Body of pancreas (tissue), 4 donors: ENCODE measurements around the gene C10orf53. TPM values are rescaled to one million over a fixed set of nuclear protein-coding genes. Genes with fewer than 3 reads are reported as not detected.

Source experiments
- ATAC-seq: fragments of 150-250 bp; one replicate; pipeline ENCODE4 v1.9.1; 2016
- DNase-seq, 4 donors: peaks; one replicate each; pipeline ENCODE4 v3.0.0-alpha.2; 2019
- H3K27ac ChIP-seq, 4 donors: fragments of 200-600 bp; sonication (generic); 1 replicate in 3 of 4; 2 replicates in 1 of 4; pipeline versions ENCODE4 v1.5.1 to v1.6.1; 2016 to 2019; ENCODE audit warnings: mild to moderate bottlenecking in 1 of 4, mixed read lengths in 1 of 4, moderate library complexity in 1 of 4
- H3K27me3 ChIP-seq, 2 donors: fragments of 200-600 bp; sonication (generic); one replicate each; pipeline ENCODE4 v1.6.0; 2016; ENCODE audit warnings: mild to moderate bottlenecking in 1 of 2
- H3K36me3 ChIP-seq, 2 donors: fragments of 200-600 bp; sonication (generic); replicated peaks in 1 of 2; 2 replicates each; pipeline ENCODE4 v1.5.1; 2016; ENCODE audit warnings: low read depth in 2 of 2; ENCODE audit not compliant: insufficient read depth in 1 of 2
- H3K4me1 ChIP-seq: fragments of 200-600 bp; sonication (generic); one replicate; pipeline ENCODE4 v1.6.0; 2016
- H3K4me3 ChIP-seq, 2 donors: fragments of 200-600 bp; sonication (generic); 1 replicate in 1 of 2; 2 replicates in 1 of 2; pipeline ENCODE4 v1.5.1; 2016 to 2019
- H3K9me3 ChIP-seq, 3 donors: fragments of 200-600 bp; sonication (generic); 1 replicate in 2 of 3; 2 replicates in 1 of 3; pipeline ENCODE4 v1.5.1; 2016
- CTCF ChIP-seq, 7 experiments: fragments of 450-650 bp in 4 of 7; fragments of 200-600 bp in 3 of 7; sonication (generic) in 3 of 7; IDR thresholded peaks; one replicate each; pipeline ENCODE4 v1.5.1; 2016 to 2019; ENCODE audit warnings: antibody characterized with exemption in 7 of 7
- POLR2A ChIP-seq, 3 donors: fragments of 450-650 bp; IDR thresholded peaks; one replicate each; pipeline ENCODE4 v1.6.1; 2016; ENCODE audit warnings: antibody characterized with exemption in 3 of 3, mild to moderate bottlenecking in 2 of 3
- WGBS, 2 donors: methylation state at CpG; one replicate each; pipeline ENCODE4 v1.1.5; 2017; 5-methylcytosine and 5-hydroxymethylcytosine counted together
- intact Hi-C: fragments of 100-400 bp; cut with DNase I; formaldehyde crosslinking; loops from one replicate; pipeline ENCODE4 v1.15.1; 2023
- total RNA-seq, 2 donors: library from RNA; depleted of rRNA; stranded (reverse); fragments of >200 nt; gene quantifications; one replicate each; pipeline ENCODE4 v1.1.0, GENCODE V29; 2016

Gene C10orf53
- total RNA-seq, 2 donors from 2014 or later, result not detected

DNA sequence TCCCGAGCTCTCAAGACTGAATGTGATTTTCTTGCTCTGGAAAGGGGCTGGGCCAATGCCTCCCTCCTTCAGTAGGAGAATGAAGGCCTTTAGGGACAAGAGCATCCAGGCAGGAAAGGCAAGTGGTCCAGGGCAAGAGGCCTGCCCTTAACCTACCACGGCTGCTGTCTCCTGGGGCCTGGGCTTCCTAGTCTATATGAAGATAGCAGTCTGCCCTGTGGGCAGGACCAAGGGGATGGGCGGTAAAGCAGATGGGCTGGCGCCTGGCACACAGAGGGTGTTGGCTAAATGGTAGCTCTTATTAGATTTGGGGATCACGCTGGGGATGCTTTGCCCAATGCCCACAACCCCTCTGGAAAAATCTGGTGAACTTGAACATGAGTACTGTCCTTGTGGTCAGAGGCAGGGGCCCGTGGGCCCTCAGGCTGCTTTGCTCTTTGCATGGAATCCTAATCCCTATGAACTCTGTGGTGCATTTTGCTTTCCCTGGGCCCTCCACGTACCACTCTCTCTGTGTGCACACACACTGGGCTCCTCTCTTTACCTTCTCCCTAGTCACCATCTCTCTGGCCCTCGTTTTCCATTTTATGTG is 45.3 kb upstream of the C10orf53 start:
- 56 to 61% methylated on average over 7 to 8 of the region's 8 CpGs for WGBS, 2 donors
- Histone ChIP-seq H3K36me3 (no peaks in the 10 kb centered on the region), H3K4me3 (no peak overlapping the region), H3K9me3 (no peaks in the 10 kb centered on the region), H3K27ac (no peak overlapping the region), H3K27me3 (no peaks in the 10 kb centered on the region), H3K4me1 (no peaks in the 10 kb centered on the region)
- intact Hi-C loops, result no loop called here
- ATAC-seq (no peak), DNase-seq (no peak)
- TF ChIP-seq CTCF (IDR thresholded peaks at IDR 0.05) (no peak), POLR2A (IDR thresholded peaks at IDR 0.05) (no peak)

GRCh38 chr10:49642311-49642710 is 37.1 kb upstream of the C10orf53 start:
- DNase-seq, result no peak
- no peak overlapping the region for H3K4me3 ChIP-seq
- no peak overlapping the region for H3K27ac ChIP-seq
- no peaks in the 10 kb centered on the region for H3K27me3 ChIP-seq
- ATAC-seq, result no peak
- TF ChIP-seq POLR2A (IDR thresholded peaks at IDR 0.05) (no peak), CTCF (IDR thresholded peaks at IDR 0.05) (no peak)
- H3K4me1 ChIP-seq, result no peaks in the 10 kb centered on the region
- WGBS, 2 donors, result 78 to 82% methylated on average over 2 to 3 of the region's 3 CpGs
- no peaks in the 10 kb centered on the region for H3K9me3 ChIP-seq
- intact Hi-C loops, result no loop called here
- H3K36me3 ChIP-seq, result no peaks in the 10 kb centered on the region

GRCh38 chr10:49643241-49644034 is 36.0 kb upstream of the C10orf53 start:
- intact Hi-C loops, result no loop called here
- Histone ChIP-seq H3K27me3 (no peaks in the 10 kb centered on the region), H3K36me3 (no peaks in the 10 kb centered on the region), H3K9me3 (no peaks in the 10 kb centered on the region), H3K4me1 (no peaks in the 10 kb centered on the region), H3K4me3 (no peak overlapping the region), H3K27ac (no peak overlapping the region)
- DNase-seq, result no peak
- no peak for ATAC-seq
- 85 to 92% methylated on average over 2 to 5 of the region's 5 CpGs for WGBS, 2 donors
- TF ChIP-seq CTCF (IDR thresholded peaks at IDR 0.05), result no peak
- TF ChIP-seq POLR2A (IDR thresholded peaks at IDR 0.05), result no peak

GRCh38 chr10:49644035-49644646 is 35.3 kb upstream of the C10orf53 start:
- no peak overlapping the region for H3K27ac ChIP-seq
- no peak for ATAC-seq
- H3K27me3 ChIP-seq, result no peaks in the 10 kb centered on the region
- no peak overlapping the region for H3K4me3 ChIP-seq
- H3K9me3 ChIP-seq, result no peaks in the 10 kb centered on the region
- H3K36me3 ChIP-seq, result no peaks in the 10 kb centered on the region
- intact Hi-C loops, result no loop called here
- no peak for DNase-seq
- WGBS, 2 donors, result 56% methylated on average over 6 to 7 of the region's 7 CpGs
- H3K4me1 ChIP-seq, result no peaks in the 10 kb centered on the region
- TF ChIP-seq CTCF (IDR thresholded peaks at IDR 0.05) (no peak), POLR2A (IDR thresholded peaks at IDR 0.05) (no peak)
